NOMO-1 treated with dmso at 0.1 percent for 144 hours (cell line): ENCODE measurements around the gene ETS2.

Experiments used
- DNase-seq: peaks from one replicate; lab custom pipeline; 2025; ENCODE audit not compliant: unreplicated experiment; lab: John Stamatoyannopoulos, UW

Gene ETS2

GRCh38 chr21:38805328-38806152 is at the start of gene ETS2:
TSS of gene ETS2 (plus strand) at chr21:38805929. CDS start at chr21:38810035, 4,106 bp downstream.
- DNase-seq: peak; percentile 98

- DNase-seq: no peak
Measured at GRCh38 chr21:38756746-38757145, 49.0 kb upstream of the ETS2 start.

GRCh38 chr21:38758501-38759214 is 47.1 kb upstream of the ETS2 start:
- DNase-seq: no peak

- no peak for DNase-seq
Measured at GRCh38 chr21:38759413-38759812, 46.3 kb upstream of the ETS2 start.

- DNase-seq: no peak
Measured at GRCh38 chr21:38760017-38760761, 45.5 kb upstream of the ETS2 start.

GRCh38 chr21:38760762-38761155 is 45.0 kb upstream of the ETS2 start:
- no peak for DNase-seq

GRCh38 chr21:38761531-38761930 is 44.2 kb upstream of the ETS2 start:
- DNase-seq: no peak

- no peak for DNase-seq
Measured at GRCh38 chr21:38765056-38765455, 40.7 kb upstream of the ETS2 start.

GRCh38 chr21:38766987-38767722 is 38.6 kb upstream of the ETS2 start:
- peak; percentile 45 for DNase-seq

GRCh38 chr21:38768471-38769063 is 37.2 kb upstream of the ETS2 start:
- DNase-seq: no peak

- DNase-seq: no peak
Measured at GRCh38 chr21:38769191-38769780, 36.4 kb upstream of the ETS2 start.

GRCh38 chr21:38770660-38771059 is 35.1 kb upstream of the ETS2 start:
- no peak for DNase-seq

GRCh38 chr21:38771536-38771935 is 34.2 kb upstream of the ETS2 start:
- DNase-seq: no peak

- no peak for DNase-seq
Measured at GRCh38 chr21:38772646-38773045, 33.1 kb upstream of the ETS2 start.

GRCh38 chr21:38773099-38774061 is 32.3 kb upstream of the ETS2 start:
- no peak for DNase-seq

GRCh38 chr21:38774152-38774551 is 31.6 kb upstream of the ETS2 start:
- no peak for DNase-seq

GRCh38 chr21:38774586-38775285 is 31.0 kb upstream of the ETS2 start:
- no peak for DNase-seq

- no peak for DNase-seq
Measured at GRCh38 chr21:38775733-38776132, 30.0 kb upstream of the ETS2 start.
